ENCODE measurements around the gene KRAS.

KRAS gene

DNA sequence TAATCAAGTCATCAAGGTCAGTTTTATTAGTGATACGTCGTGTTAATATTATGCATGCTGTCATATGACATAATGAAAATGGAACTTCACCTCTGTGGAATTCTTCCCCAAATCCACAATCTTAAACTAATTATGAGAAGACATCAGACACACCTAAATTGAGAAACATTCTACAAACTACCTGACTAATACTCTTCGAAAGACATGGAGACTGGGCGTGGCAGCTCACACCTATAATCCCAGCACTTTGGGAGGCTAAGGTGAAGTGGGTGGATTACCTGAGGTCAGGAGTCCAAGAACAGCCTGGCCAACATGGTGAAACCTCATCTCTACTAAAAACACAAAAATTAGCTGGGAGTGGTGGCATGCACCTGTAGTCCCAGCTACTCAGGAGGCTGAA, 33.3 kb upstream of the KRAS start:
- FAIRE-seq, result no peak
- no peak for TF ChIP-seq CTCF (IDR thresholded peaks at IDR 0.05; ENCODE audit: insufficient read depth, missing control alignments)
- no peak for DNase-seq (ENCODE audit: insufficient read length, low spot score)

DNA sequence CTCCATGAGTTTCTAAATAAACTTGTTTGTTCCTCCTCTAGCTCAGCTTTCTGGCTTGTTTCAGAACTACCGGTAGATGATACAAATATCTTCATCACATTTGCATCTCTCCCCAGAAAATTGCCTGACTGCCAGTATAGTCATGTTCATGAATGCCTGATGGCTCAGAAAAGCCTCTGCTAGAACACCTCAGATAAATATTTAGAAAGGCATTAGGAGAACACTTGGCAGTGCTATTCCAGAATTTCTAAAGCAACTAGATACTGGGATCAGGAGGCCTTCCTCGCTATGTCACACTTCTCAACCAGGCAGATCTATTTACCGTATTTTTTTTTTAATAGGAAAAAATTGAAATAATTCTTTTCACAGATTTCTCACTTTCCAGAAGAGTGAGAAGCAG, 32.3 kb upstream of the KRAS start:
- no peak for TF ChIP-seq CTCF (IDR thresholded peaks at IDR 0.05; ENCODE audit: insufficient read depth, missing control alignments)
- FAIRE-seq, result no peak
- DNase-seq (ENCODE audit: insufficient read length, low spot score), result no peak

GRCh38 chr12:25280082-25280481, 29.4 kb upstream of the KRAS start:
- DNase-seq (ENCODE audit: insufficient read length, low spot score) (no peak), FAIRE-seq (no peak)
- no peak for TF ChIP-seq CTCF (IDR thresholded peaks at IDR 0.05; ENCODE audit: insufficient read depth, missing control alignments)

GRCh38 chr12:25278269-25278668, 27.5 kb upstream of the KRAS start:
- TF ChIP-seq CTCF (IDR thresholded peaks at IDR 0.05; ENCODE audit: insufficient read depth, missing control alignments), result no peak
- no peak for FAIRE-seq
- DNase-seq (ENCODE audit: insufficient read length, low spot score), result no peak

DNA sequence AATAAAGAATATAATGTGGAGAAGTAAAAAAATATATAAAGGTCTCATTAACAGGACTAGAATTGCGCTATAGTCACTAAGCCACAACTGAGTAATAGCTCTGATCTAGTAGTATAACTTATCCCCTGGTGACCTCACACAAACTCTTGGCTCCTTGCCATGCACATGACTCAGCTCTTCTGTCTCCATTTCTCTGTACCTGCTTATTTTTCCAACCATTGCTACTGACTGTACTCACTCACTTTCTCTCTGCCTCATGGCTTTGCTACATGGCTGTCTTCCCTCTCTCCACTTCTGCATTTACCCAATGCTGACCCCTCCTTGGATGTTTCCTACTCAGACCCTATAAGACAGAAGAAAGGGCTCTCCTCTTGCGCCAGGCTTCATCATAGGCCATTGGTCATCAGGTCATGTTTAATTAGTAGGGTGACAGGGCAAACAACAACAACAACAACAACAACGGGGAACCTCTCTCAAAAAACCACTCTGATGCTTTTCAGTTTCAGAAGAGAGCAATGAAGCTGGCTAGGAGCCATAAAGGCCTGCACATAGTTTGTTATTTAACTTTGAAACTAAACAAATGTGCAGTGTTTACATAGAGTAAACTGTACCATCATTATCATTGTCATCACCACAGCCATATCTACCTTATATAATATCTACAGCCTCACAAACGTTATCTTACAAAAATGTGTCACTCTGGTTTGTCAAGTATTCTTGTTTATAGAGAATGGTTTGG, 25.6 kb upstream of the KRAS start:
- no peak for FAIRE-seq
- no peak for TF ChIP-seq CTCF (IDR thresholded peaks at IDR 0.05; ENCODE audit: insufficient read depth, missing control alignments)
- DNase-seq (ENCODE audit: insufficient read length, low spot score), result no peak

DNA sequence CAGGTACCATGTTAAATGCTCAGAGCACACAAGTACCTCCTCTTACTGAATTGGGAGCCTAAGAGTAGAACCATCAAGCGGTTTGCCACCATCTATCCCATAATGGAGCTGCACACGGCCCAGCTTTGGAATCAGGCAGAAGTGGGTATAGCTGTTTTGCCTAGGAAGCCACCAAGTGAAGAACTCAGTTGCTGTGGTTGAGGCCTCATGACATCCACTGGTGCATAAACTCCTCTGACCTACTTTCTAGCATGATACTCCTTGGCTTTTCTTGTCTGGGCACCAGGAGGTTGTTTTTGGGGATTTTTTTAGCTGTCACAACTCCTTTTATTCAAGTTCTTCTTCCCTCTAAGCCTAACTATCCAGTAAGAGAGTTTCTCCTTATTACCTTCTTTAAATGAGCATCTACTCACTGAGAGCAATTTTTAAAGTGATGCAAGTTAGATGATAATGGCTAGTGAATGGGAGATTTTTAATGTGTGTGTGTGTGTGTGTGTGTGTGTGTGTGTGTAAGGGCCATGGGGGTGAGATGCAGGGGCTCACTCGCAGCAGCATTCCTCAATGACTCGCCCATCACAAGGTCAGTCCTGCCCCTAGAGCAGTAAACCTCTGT, 20.9 kb upstream of the KRAS start:
- FAIRE-seq (no peak), DNase-seq (ENCODE audit: insufficient read length, low spot score) (no peak)
- TF ChIP-seq CTCF (IDR thresholded peaks at IDR 0.05; ENCODE audit: insufficient read depth, missing control alignments), result no peak

DNA sequence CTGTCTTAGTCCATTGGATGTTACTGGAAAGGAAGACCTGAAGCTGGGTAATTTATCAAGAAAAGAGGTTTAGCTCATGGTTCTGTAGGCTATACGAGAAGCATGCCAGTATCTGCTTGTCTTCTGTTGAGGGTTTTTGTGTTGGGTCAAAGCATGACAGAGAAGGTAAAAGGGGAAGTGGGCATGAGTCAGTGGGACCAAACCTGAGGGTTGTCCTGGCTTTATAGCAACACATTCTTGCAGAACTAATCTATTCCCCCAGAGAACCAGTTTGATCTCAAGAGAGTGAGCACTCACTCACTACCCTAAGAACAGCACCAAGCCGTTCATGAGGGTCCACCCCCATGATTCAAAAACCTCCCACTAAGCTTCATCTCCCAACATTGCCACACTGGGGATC, 19.0 kb upstream of the KRAS start:
- no peak for TF ChIP-seq CTCF (IDR thresholded peaks at IDR 0.05; ENCODE audit: insufficient read depth, missing control alignments)
- DNase-seq (ENCODE audit: insufficient read length, low spot score) (no peak), FAIRE-seq (no peak)
